Stomach (tissue), 9 donors: ENCODE measurements around the gene SERPINI1. TPM values are rescaled to one million over a fixed set of nuclear protein-coding genes. Genes with fewer than 3 reads are reported as not detected.

ENCODE experiments used
- DNase-seq, 2 donors: peaks; one replicate each; pipeline versions ENCODE4 v3.0.0 to v3.0.0-alpha.2; 2013 to 2019
- H3K27ac ChIP-seq, 5 donors: fragments of 200-600 bp in 4 of 5; sonication (generic) in 4 of 5; one replicate each; pipeline ENCODE4 v1.5.1; 2013 to 2019; ENCODE audit warnings: mild to moderate bottlenecking in 1 of 5, moderate library complexity in 1 of 5
- H3K27me3 ChIP-seq, 3 donors: fragments of 200-600 bp; sonication (generic); one replicate each; pipeline ENCODE4 v1.5.1; 2017 to 2019; ENCODE audit warnings: mixed run types in 1 of 3
- H3K36me3 ChIP-seq, 4 donors: fragments of 200-600 bp; sonication (generic); 1 replicate in 3 of 4; 2 replicates in 1 of 4; pipeline ENCODE4 v1.5.1; 2016 to 2019
- H3K4me1 ChIP-seq, 4 donors: fragments of 200-600 bp; sonication (generic); one replicate each; pipeline ENCODE4 v1.5.1; 2016 to 2019
- H3K4me3 ChIP-seq, 4 donors: fragments of 200-600 bp; sonication (generic) in 3 of 4; one replicate each; pipeline ENCODE4 v1.5.1; 2016 to 2019; ENCODE audit warnings: mild to moderate bottlenecking in 1 of 4
- H3K9me3 ChIP-seq, 4 donors: fragments of 200-600 bp; sonication (generic); one replicate each; pipeline ENCODE4 v1.5.1; 2016 to 2019
- EP300 ChIP-seq: sonication (generic); formaldehyde crosslinking; IDR thresholded peaks from one replicate; pipeline ENCODE4 v1.6.1; 2017; ENCODE audit warnings: antibody characterized with exemption
- POLR2A ChIP-seq, 4 donors: fragments of 450-650 bp; IDR thresholded peaks; one replicate each; pipeline ENCODE4 v1.6.1; 2016; ENCODE audit warnings: antibody characterized with exemption in 4 of 4, control low read depth in 2 of 4, mild to moderate bottlenecking in 1 of 4, moderate library complexity in 1 of 4
- POLR2AphosphoS5 ChIP-seq, 3 donors: sonication (generic); formaldehyde crosslinking; IDR thresholded peaks; one replicate each; pipeline ENCODE4 v1.6.1; 2016; ENCODE audit warnings: antibody characterized with exemption in 3 of 3
- WGBS, 5 donors: extraction: QIAGEN DNeasy Blood & Tissue Kit in 3 of 5; methylation state at CpG; one replicate each; pipeline versions ENCODE4 v1.1.5 to v1.1.7; 2013 to 2018; 5-methylcytosine and 5-hydroxymethylcytosine counted together
- intact Hi-C: fragments of 100-400 bp; cut with DNase I; formaldehyde crosslinking; loops from one replicate; pipeline ENCODE4 v1.15.1; 2023; ENCODE audit warnings: low total_unique reads
- polyA plus RNA-seq, 3 donors: library from polyadenylated mRNA; stranded (reverse); fragments of 200-250 nt; gene quantifications; one replicate each; pipeline ENCODE4 v1.2.3, GENCODE V29; 2013
- total RNA-seq, 5 donors: library from RNA; depleted of rRNA; stranded (reverse); fragments of >200 nt; gene quantifications; one replicate each; pipeline versions ENCODE4 v1.1.0 to v1.2.3, GENCODE V29; 2014 to 2016
- TF ChIP-seq, protein P1 (sequence below), 7 experiments: fragments of 450-650 bp in 4 of 7; fragments of 200-600 bp in 3 of 7; sonication (generic) in 3 of 7; IDR thresholded peaks; one replicate each; pipeline ENCODE4 v1.5.1; 2016 to 2019; ENCODE audit warnings: antibody characterized with exemption in 7 of 7, control low read depth in 2 of 7, mild to moderate bottlenecking in 1 of 7
- donor health status: healthy with polysubstance abuse.
- donor health status: Bipolar disorder and iron deficiency.
- donor health status: healthy.

Gene SERPINI1
- total and polyA plus RNA-seq, 8 donors = 5.9 to 8.6 (median 6.4) TPM; not detected in 3

DNA sequence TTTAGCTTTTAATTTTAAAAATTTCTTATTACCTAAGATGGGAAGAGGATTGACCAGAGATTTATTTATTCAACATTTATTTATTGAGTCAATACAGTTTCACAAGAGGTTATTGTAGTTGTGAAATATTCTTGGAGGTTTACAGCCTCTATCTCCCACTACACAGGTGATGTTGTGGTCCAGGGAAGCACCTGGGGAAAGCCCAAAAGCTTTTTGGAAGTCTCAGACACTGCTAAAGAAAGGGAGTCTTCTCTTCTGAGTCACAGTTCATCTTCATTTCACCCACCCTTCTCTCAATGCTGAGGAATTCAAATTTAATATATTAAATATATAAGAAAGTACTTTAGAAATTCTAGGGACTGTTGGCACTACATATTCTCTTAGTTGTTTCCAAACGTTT, 41.8 kb downstream of the SERPINI1 start:
- no peaks in the 10 kb centered on the region for H3K36me3 ChIP-seq
- intact Hi-C loops = no loop called here
- H3K4me3 ChIP-seq = no peak overlapping the region
- H3K4me1 ChIP-seq = peaks cover 0 to 12% (median 0%) of the 10 kb centered on the region in 4 donors
- 50 to 90% (median 79%) methylated on average over 1 of the region's 1 CpG for WGBS, 5 donors
- no peaks in the 10 kb centered on the region for H3K27me3 ChIP-seq
- H3K9me3 ChIP-seq = peaks cover 0 to 13% (median 11%) of the 10 kb centered on the region in 4 donors
- no peak for TF ChIP-seq POLR2AphosphoS5 (IDR thresholded peaks at IDR 0.05)
- TF ChIP-seq, protein P1, sequence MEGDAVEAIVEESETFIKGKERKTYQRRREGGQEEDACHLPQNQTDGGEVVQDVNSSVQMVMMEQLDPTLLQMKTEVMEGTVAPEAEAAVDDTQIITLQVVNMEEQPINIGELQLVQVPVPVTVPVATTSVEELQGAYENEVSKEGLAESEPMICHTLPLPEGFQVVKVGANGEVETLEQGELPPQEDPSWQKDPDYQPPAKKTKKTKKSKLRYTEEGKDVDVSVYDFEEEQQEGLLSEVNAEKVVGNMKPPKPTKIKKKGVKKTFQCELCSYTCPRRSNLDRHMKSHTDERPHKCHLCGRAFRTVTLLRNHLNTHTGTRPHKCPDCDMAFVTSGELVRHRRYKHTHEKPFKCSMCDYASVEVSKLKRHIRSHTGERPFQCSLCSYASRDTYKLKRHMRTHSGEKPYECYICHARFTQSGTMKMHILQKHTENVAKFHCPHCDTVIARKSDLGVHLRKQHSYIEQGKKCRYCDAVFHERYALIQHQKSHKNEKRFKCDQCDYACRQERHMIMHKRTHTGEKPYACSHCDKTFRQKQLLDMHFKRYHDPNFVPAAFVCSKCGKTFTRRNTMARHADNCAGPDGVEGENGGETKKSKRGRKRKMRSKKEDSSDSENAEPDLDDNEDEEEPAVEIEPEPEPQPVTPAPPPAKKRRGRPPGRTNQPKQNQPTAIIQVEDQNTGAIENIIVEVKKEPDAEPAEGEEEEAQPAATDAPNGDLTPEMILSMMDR (IDR thresholded peaks at IDR 0.05) = no peak
- no peak for TF ChIP-seq POLR2A (IDR thresholded peaks at IDR 0.05)
- TF ChIP-seq EP300 = no peak
- H3K27ac ChIP-seq = no peak overlapping the region
- DNase-seq = no peak

DNA sequence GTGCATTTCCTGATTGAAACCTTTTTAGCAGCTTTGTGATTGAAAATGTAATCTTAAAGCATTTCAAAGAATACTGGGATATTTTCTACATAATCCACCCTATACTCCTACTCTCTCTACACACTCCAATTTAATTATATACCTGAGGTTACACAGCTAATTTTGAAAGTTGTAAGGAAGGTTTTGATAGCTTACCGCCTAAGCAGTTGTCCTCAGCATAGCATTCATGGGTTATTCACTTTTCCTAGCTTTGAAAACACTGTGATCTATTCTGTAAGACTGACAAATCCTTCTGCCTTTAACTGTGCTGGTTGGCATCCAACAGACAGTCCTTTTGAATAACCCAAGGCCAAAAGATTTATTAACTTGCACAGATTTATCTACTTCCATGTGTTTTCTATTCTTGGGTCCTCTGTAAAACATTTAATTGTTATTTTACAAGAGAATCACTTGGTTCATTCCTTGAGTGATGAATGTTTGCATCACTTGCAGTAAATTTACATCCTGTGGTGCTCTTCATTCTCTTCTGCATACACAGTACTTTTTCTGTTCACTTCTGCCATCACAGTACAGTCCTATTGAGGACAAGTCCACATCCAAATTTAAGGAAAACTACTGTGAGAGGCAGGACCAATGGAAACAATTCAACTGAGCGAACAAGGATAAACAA, 44.8 kb downstream of the SERPINI1 start:
- intact Hi-C loops = no loop called here

GRCh38 chr3:167783781-167784180, 48.3 kb downstream of the SERPINI1 start:
- Histone ChIP-seq H3K27ac (no peak overlapping the region), H3K9me3 (no peaks in the 10 kb centered on the region), H3K27me3 (no peaks in the 10 kb centered on the region), H3K4me3 (no peak overlapping the region), H3K4me1 (peaks cover 0 to 12% (median 3%) of the 10 kb centered on the region in 4 donors), H3K36me3 (no peaks in the 10 kb centered on the region)
- TF ChIP-seq POLR2A (IDR thresholded peaks at IDR 0.05) (no peak), POLR2AphosphoS5 (IDR thresholded peaks at IDR 0.05) (no peak), EP300 (no peak)
- TF ChIP-seq, protein P1 (IDR thresholded peaks at IDR 0.05) = no peak
- intact Hi-C loops = no loop called here
- DNase-seq = no peak
- 43 to 69% (median 56%) methylated on average over 1 of the region's 1 CpG for WGBS, 5 donors

More for the DNA sequence above, 44.8 kb downstream of the SERPINI1 start:
- no peak for TF ChIP-seq POLR2A (IDR thresholded peaks at IDR 0.05)
- no peak for TF ChIP-seq EP300
- TF ChIP-seq POLR2AphosphoS5 (IDR thresholded peaks at IDR 0.05) = no peak
- TF ChIP-seq, protein P1 (IDR thresholded peaks at IDR 0.05) = no peak
- no peak overlapping the region for H3K4me3 ChIP-seq
- H3K27me3 ChIP-seq = no peaks in the 10 kb centered on the region
- no peak overlapping the region for H3K27ac ChIP-seq
- WGBS, 5 donors = 79 to 84% (median 79%) methylated on average over 2 of the region's 2 CpGs
- H3K4me1 ChIP-seq = peaks cover 0 to 20% (median 0%) of the 10 kb centered on the region in 4 donors
- peaks cover 0 to 13% (median 11%) of the 10 kb centered on the region in 4 donors for H3K9me3 ChIP-seq
- no peak for DNase-seq
- no peaks in the 10 kb centered on the region for H3K36me3 ChIP-seq

DNA sequence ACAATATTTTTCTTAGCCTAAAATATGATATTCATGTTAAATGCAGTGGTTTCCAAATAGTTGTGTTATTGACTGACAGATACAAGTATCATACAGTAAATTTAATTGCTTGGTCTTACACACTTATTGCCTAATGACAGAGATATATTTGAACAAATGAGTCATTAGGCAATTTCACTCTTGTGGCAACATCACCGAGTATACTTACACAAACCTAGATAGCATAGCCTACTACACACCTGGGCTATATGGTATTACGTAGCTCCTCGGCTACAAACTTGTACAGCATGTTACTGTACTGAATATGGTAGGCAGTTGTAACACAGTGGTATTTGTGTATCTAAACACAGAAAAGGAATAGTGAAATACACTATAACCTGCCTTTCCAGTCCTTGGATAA, 50.3 kb downstream of the SERPINI1 start:
- Histone ChIP-seq H3K36me3 (no peaks in the 10 kb centered on the region), H3K4me1 (peaks cover 0 to 12% (median 3%) of the 10 kb centered on the region in 4 donors), H3K9me3 (no peaks in the 10 kb centered on the region), H3K27me3 (no peaks in the 10 kb centered on the region), H3K27ac (no peak overlapping the region), H3K4me3 (no peak overlapping the region)
- no peak for TF ChIP-seq EP300
- no peak for TF ChIP-seq POLR2A (IDR thresholded peaks at IDR 0.05)
- TF ChIP-seq, protein P1 (IDR thresholded peaks at IDR 0.05) = no peak
- TF ChIP-seq POLR2AphosphoS5 (IDR thresholded peaks at IDR 0.05) = no peak
- WGBS, 5 donors = 81 to 88% (median 83%) methylated on average over 3 of the region's 3 CpGs
- intact Hi-C loops = no loop called here
- DNase-seq = no peak
